ENCODE measurements around the gene ACACA.

- TF ChIP-seq CTCF (IDR thresholded peaks at IDR 0.05), result no peak
- TF ChIP-seq POLR2A (IDR thresholded peaks at IDR 0.05), result no peak
Observed at GRCh38 chr17:37096071-37096470, 310.6 kb downstream of the ACACA start.

Data from tibial nerve (tissue), 3 donors.